HepG2 (cell line): ENCODE measurements around the gene BST2. TPM values are rescaled to one million over a fixed set of nuclear protein-coding genes. Genes with fewer than 3 reads are reported as not detected.

Experiments
- ARID5B ChIP-seq: IDR thresholded peaks from 2 replicates; pipeline ENCODE4 v1.4.0; 2020; ENCODE audit warnings: mild to moderate bottlenecking, missing genetic modification reagents
- CC2D1A ChIP-seq: sonication (generic); formaldehyde crosslinking; IDR thresholded peaks from 2 replicates; pipeline ENCODE4 v1.8.1; 2023; ENCODE audit warnings: mild to moderate bottlenecking, missing genetic modification reagents
- FLYWCH1 ChIP-seq: sonication (generic); formaldehyde crosslinking; IDR thresholded peaks from 2 replicates; pipeline ENCODE4 v1.8.1; 2023; ENCODE audit warnings: mild to moderate bottlenecking, missing genetic modification reagents
- HOXA3 ChIP-seq: sonication (generic); formaldehyde crosslinking; IDR thresholded peaks from 2 replicates; pipeline ENCODE4 v1.5.0; 2020; ENCODE audit warnings: missing genetic modification reagents
- IKZF1 ChIP-seq: fragments of 450-650 bp; IDR thresholded peaks from 2 replicates; pipeline ENCODE4 v1.7.1; 2016
- MAFK ChIP-seq, 2 experiments: IDR thresholded peaks in 1 of 2; conservative IDR thresholded peaks in 1 of 2; 2 replicates each; pipeline ENCODE4 v1.6.1; 2011; ENCODE audit warnings: improper control_type of control experiment in 2 of 2, low read length in 2 of 2
- NFYB ChIP-seq: sonication (generic); formaldehyde crosslinking; IDR thresholded peaks from 2 replicates; pipeline ENCODE4 v1.4.0; 2020; ENCODE audit warnings: missing genetic modification reagents
- PTBP1 ChIP-seq: fragments of 200-400 bp; formaldehyde crosslinking; IDR thresholded peaks from 2 replicates; pipeline ENCODE4 v1.6.1; 2018; ENCODE audit warnings: low read length, low read depth; ENCODE audit not compliant: poor library complexity, severe bottlenecking
- TAF15 ChIP-seq: fragments of 200-400 bp; formaldehyde crosslinking; IDR thresholded peaks from one replicate; pipeline ENCODE4 v1.6.1; 2018; ENCODE audit warnings: mild to moderate bottlenecking, low read depth, low read length; ENCODE audit not compliant: poor library complexity, severe bottlenecking
- TARDBP ChIP-seq: sonication (generic); formaldehyde crosslinking; IDR thresholded peaks from 2 replicates; pipeline ENCODE4 v1.8.0; 2022; ENCODE audit warnings: mild to moderate bottlenecking, missing genetic modification reagents
- TBP ChIP-seq: sonication (generic); formaldehyde crosslinking; IDR thresholded peaks from 2 replicates; pipeline ENCODE4 v1.5.0; 2020; ENCODE audit warnings: missing genetic modification reagents
- ZBTB7B ChIP-seq: sonication (generic); formaldehyde crosslinking; IDR thresholded peaks from 2 replicates; pipeline ENCODE4 v1.4.0; 2020; ENCODE audit warnings: missing genetic modification reagents
- ZKSCAN8 ChIP-seq: IDR thresholded peaks from 2 replicates; pipeline ENCODE4 v1.6.1; 2016; ENCODE audit warnings: borderline replicate concordance, missing genetic modification reagents, missing compliant biosample characterization
- ZNF331 ChIP-seq: sonication (generic); formaldehyde crosslinking; IDR thresholded peaks from 2 replicates; pipeline ENCODE4 v1.4.0; 2020; ENCODE audit warnings: missing genetic modification reagents
- ZNF501 ChIP-seq: sonication (generic); formaldehyde crosslinking; IDR thresholded peaks from 2 replicates; pipeline ENCODE4 v1.5.1; 2020; ENCODE audit warnings: mild to moderate bottlenecking, moderate library complexity, missing genetic modification reagents
- ZNF781 ChIP-seq: sonication (generic); formaldehyde crosslinking; IDR thresholded peaks from 2 replicates; pipeline ENCODE4 v1.5.1; 2020; ENCODE audit warnings: borderline replicate concordance, mild to moderate bottlenecking, missing genetic modification reagents; ENCODE audit errors: not compliant biosample characterization
- ZNF839 ChIP-seq: sonication (generic); formaldehyde crosslinking; IDR thresholded peaks from 2 replicates; pipeline ENCODE4 v1.4.0; 2020; ENCODE audit warnings: missing genetic modification reagents, mild to moderate bottlenecking, borderline replicate concordance
- polyA plus RNA-seq, 8 experiments: library from polyadenylated mRNA; depleted of rRNA in 3 of 8; stranded (reverse) in 7 of 8; unstranded in 1 of 8; fragments of >200 nt; fragmentation: Illumina TruSeq in 4 of 8; extraction: Trizol in 4 of 8; gene quantifications; 2 replicates each; pipeline versions ENCODE4 v1.2.1 to v1.2.3, GENCODE V29; 2011 to 2016; ENCODE audit warnings: low read depth in 4 of 8, missing spikeins in 1 of 8, mixed read lengths in 1 of 8; ENCODE audit not compliant: insufficient read depth in 1 of 8
- total RNA-seq, 5 experiments: library from RNA; depleted of rRNA; stranded (reverse); fragments of >200 nt; fragmentation: Illumina TruSeq; extraction: Trizol; gene quantifications; 2 replicates each; pipeline ENCODE4 v1.2.3, GENCODE V29; 2016; ENCODE audit warnings: low read depth in 1 of 5
- TF ChIP-seq, protein P1 (sequence below): sonication (generic); formaldehyde crosslinking; IDR thresholded peaks from 2 replicates; pipeline ENCODE4 v1.8.1; 2023; ENCODE audit warnings: missing genetic modification reagents, inconsistent platforms, borderline replicate concordance
- TF ChIP-seq, protein P2 (sequence below): sonication (generic); formaldehyde crosslinking; IDR thresholded peaks from 2 replicates; pipeline ENCODE4 v1.4.0; 2020; ENCODE audit warnings: missing genetic modification reagents

The BST2 gene
- total and polyA plus RNA-seq, 2 of the 13 experiments (the other 11 are each of a cell fraction or from before 2014, with no cell fraction given): 58.8 to 93.8 TPM

GRCh38 chr19:17419621-17420474 lies 14.4 kb upstream of the BST2 start, which contains the start of gene MVB12A (continued):
- peak in 1 of 2 experiments; percentile 13; a peak in 1 of 4 replicates for TF ChIP-seq MAFK (conservative IDR thresholded peaks at IDR 0.05 in 1 of 2, IDR thresholded peaks at IDR 0.05 in 1 of 2; ENCODE audit: low read length in 2 of 2)
- no peak for TF ChIP-seq TAF15
- TF ChIP-seq ZNF781 (CRISPR knock-in tag): no peak
- TF ChIP-seq, protein P1, sequence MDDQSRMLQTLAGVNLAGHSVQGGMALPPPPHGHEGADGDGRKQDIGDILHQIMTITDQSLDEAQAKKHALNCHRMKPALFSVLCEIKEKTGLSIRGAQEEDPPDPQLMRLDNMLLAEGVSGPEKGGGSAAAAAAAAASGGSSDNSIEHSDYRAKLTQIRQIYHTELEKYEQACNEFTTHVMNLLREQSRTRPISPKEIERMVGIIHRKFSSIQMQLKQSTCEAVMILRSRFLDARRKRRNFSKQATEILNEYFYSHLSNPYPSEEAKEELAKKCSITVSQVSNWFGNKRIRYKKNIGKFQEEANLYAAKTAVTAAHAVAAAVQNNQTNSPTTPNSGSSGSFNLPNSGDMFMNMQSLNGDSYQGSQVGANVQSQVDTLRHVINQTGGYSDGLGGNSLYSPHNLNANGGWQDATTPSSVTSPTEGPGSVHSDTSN (CRISPR knock-in tag): no peak
- peak; percentile 98 for TF ChIP-seq HOXA3 (CRISPR knock-in tag)
- no peak for TF ChIP-seq PTBP1
- no peak for TF ChIP-seq IKZF1
- TF ChIP-seq ZKSCAN8 (CRISPR knock-in tag): no peak
- peak; percentile 79 for TF ChIP-seq ZNF501 (CRISPR knock-in tag)
- TF ChIP-seq ARID5B (CRISPR knock-in tag): no peak
- TF ChIP-seq, protein P2, sequence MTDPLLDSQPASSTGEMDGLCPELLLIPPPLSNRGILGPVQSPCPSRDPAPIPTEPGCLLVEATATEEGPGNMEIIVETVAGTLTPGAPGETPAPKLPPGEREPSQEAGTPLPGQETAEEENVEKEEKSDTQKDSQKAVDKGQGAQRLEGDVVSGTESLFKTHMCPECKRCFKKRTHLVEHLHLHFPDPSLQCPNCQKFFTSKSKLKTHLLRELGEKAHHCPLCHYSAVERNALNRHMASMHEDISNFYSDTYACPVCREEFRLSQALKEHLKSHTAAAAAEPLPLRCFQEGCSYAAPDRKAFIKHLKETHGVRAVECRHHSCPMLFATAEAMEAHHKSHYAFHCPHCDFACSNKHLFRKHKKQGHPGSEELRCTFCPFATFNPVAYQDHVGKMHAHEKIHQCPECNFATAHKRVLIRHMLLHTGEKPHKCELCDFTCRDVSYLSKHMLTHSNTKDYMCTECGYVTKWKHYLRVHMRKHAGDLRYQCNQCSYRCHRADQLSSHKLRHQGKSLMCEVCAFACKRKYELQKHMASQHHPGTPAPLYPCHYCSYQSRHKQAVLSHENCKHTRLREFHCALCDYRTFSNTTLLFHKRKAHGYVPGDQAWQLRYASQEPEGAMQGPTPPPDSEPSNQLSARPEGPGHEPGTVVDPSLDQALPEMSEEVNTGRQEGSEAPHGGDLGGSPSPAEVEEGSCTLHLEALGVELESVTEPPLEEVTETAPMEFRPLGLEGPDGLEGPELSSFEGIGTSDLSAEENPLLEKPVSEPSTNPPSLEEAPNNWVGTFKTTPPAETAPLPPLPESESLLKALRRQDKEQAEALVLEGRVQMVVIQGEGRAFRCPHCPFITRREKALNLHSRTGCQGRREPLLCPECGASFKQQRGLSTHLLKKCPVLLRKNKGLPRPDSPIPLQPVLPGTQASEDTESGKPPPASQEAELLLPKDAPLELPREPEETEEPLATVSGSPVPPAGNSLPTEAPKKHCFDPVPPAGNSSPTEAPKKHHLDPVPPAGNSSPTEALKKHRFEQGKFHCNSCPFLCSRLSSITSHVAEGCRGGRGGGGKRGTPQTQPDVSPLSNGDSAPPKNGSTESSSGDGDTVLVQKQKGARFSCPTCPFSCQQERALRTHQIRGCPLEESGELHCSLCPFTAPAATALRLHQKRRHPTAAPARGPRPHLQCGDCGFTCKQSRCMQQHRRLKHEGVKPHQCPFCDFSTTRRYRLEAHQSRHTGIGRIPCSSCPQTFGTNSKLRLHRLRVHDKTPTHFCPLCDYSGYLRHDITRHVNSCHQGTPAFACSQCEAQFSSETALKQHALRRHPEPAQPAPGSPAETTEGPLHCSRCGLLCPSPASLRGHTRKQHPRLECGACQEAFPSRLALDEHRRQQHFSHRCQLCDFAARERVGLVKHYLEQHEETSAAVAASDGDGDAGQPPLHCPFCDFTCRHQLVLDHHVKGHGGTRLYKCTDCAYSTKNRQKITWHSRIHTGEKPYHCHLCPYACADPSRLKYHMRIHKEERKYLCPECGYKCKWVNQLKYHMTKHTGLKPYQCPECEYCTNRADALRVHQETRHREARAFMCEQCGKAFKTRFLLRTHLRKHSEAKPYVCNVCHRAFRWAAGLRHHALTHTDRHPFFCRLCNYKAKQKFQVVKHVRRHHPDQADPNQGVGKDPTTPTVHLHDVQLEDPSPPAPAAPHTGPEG (CRISPR knock-in tag): no peak; the same call in none of the 2 replicates
- TF ChIP-seq ZNF331: no peak; the same call in none of the 2 replicates
- TF ChIP-seq FLYWCH1 (CRISPR knock-in tag): no peak
- no peak for TF ChIP-seq ZBTB7B (CRISPR knock-in tag)
- no peak for TF ChIP-seq CC2D1A (CRISPR knock-in tag)
- TF ChIP-seq TBP (CRISPR knock-in tag): no peak
- TF ChIP-seq NFYB: peak; percentile 84
- TF ChIP-seq ZNF839 (CRISPR knock-in tag): no peak
- TF ChIP-seq TARDBP (CRISPR knock-in tag): peak; percentile 94
